Osteocyte (in vitro differentiated cells): ENCODE measurements around the gene MT1E. TPM values are rescaled to one million over a fixed set of nuclear protein-coding genes. Genes with fewer than 3 reads are reported as not detected.

Experiments used
- DNase-seq: peaks from one replicate; pipeline ENCODE4 v3.0.0; 2021; ENCODE audit warnings: mixed read lengths; ENCODE audit not compliant: unreplicated experiment; ENCODE audit errors: extremely low spot score
- H3K27ac Mint-ChIP-seq: one replicate; pipeline ENCODE4 v1.8.0; 2021; ENCODE audit warnings: mild to moderate bottlenecking, mixed read lengths; ENCODE audit not compliant: unreplicated experiment
- H3K27me3 Mint-ChIP-seq: one replicate; pipeline ENCODE4 v1.8.0; 2021; ENCODE audit warnings: mixed read lengths; ENCODE audit not compliant: unreplicated experiment
- H3K36me3 Mint-ChIP-seq: one replicate; pipeline ENCODE4 v1.8.0; 2021; ENCODE audit warnings: mixed read lengths; ENCODE audit not compliant: unreplicated experiment
- H3K4me1 Mint-ChIP-seq: one replicate; pipeline ENCODE4 v1.8.0; 2021; ENCODE audit warnings: mixed read lengths; ENCODE audit not compliant: unreplicated experiment
- H3K4me3 Mint-ChIP-seq: one replicate; pipeline ENCODE4 v1.8.0; 2021; ENCODE audit warnings: mild to moderate bottlenecking, moderate library complexity, mixed read lengths; ENCODE audit not compliant: unreplicated experiment
- H3K9me3 Mint-ChIP-seq: one replicate; pipeline ENCODE4 v1.8.0; 2021; ENCODE audit warnings: mixed read lengths; ENCODE audit not compliant: unreplicated experiment
- CTCF ChIP-seq: fragments of 200-600 bp; sonication (generic); IDR thresholded peaks from 2 replicates; pipeline ENCODE4 v1.5.0; 2021; ENCODE audit warnings: antibody characterized with exemption, mild to moderate bottlenecking, moderate library complexity
- total RNA-seq: library from RNA; stranded (reverse); gene quantifications from 2 replicates; pipeline ENCODE4 v1.2.1, GENCODE V29; 2021

The MT1E gene
- total RNA-seq, 1 donor from 2014 or later = 37.5 TPM

GRCh38 chr16:56633535-56633934 is 8.0 kb downstream of the MT1E start:
- H3K27me3 Mint-ChIP-seq = peaks cover 44% of the 10 kb centered on the region
- peaks cover 34% of the 10 kb centered on the region for H3K4me1 Mint-ChIP-seq
- peaks cover 3% of the 10 kb centered on the region for H3K36me3 Mint-ChIP-seq
- no peak overlapping the region for H3K27ac Mint-ChIP-seq
- no peaks in the 10 kb centered on the region for H3K9me3 Mint-ChIP-seq
- TF ChIP-seq CTCF = no peak
- H3K4me3 Mint-ChIP-seq = no peak overlapping the region
- no peak for DNase-seq

GRCh38 chr16:56634715-56635440 is 9.3 kb downstream of the MT1E start:
- Mint-ChIP-seq H3K4me3 (peak overlapping the region; percentile 72), H3K9me3 (no peaks in the 10 kb centered on the region), H3K36me3 (peaks cover 3% of the 10 kb centered on the region), H3K4me1 (peaks cover 33% of the 10 kb centered on the region), H3K27ac (no peak overlapping the region), H3K27me3 (peaks cover 45% of the 10 kb centered on the region)
- no peak for DNase-seq
- no peak for TF ChIP-seq CTCF

DNA sequence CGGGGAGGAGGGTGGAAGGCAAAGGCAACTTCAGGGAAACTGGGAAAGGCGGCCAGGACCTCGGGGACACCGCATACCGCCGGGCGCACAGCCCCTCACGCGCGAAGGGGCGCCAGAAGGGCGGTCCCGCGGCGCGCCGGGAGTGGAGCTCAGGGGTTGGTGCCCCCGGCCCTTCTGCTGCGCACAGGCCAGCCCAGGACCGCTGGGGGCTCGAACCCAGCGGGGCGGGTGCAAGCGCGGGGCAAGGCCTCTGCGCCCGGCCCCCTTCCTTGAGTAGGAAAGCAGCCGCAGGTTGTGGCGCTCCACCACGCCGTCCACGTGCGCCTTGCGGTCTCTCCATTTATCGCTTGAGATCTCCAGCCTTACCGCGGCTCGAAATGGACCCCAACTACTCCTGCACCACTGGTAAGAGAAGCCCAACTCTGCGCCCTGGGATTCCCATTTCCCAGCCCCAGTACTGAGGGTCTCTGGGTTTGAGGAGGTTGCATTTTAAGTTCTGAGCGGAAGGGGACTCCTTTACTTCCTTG is 9.9 kb downstream of the MT1E start:
- Mint-ChIP-seq H3K36me3 (peaks cover 3% of the 10 kb centered on the region), H3K4me1 (peaks cover 33% of the 10 kb centered on the region), H3K4me3 (peak overlapping the region; percentile 72), H3K27me3 (peaks cover 49% of the 10 kb centered on the region), H3K9me3 (no peaks in the 10 kb centered on the region), H3K27ac (no peak overlapping the region)
- no peak for TF ChIP-seq CTCF
- no peak for DNase-seq

DNA sequence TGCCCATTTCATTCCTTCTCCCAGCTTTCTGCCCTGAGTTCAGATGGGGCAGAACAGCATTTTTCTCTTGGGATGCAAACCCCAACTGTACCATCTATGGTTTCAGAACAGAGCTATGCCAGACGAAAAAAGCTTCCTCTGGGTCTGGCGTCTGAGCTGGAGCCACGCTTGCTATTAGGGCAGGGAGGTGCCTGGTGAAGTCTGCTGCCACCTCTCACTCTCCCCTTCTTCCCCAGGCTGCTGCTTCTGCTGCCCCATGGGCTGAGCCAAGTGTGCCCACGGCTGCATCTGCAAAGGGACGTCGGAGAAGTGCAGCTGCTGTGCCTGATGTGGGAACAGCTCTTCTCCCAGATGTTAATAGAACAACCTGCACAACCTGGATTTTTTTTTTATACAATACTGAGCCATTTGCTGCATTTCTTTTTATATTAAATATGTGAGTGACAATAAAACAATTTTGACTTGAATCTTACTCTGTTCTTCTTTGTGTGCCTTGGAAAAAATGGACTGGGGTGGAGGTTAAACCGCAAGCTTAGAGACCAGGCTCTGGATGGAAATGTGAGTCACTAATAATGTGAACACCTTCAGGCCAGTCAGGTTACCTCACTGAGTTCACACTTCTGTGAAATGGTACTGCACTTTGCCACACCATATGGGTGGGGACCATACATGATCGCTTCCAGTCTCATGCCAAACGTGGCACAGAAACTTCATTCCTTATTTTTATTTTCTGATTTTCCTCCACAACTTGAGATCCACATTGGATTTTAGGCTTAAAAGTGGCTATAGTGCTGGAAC is 11.2 kb downstream of the MT1E start:
- Mint-ChIP-seq H3K27me3 (peaks cover 49% of the 10 kb centered on the region), H3K4me1 (peaks cover 31% of the 10 kb centered on the region), H3K27ac (no peak overlapping the region), H3K36me3 (peaks cover 3% of the 10 kb centered on the region), H3K9me3 (no peaks in the 10 kb centered on the region), H3K4me3 (peak overlapping the region; percentile 69)
- no peak for DNase-seq
- TF ChIP-seq CTCF = no peak
